Upper lobe of left lung (tissue), 6 donors: ENCODE results near the gene SGCA. TPM values are rescaled to one million over a fixed set of nuclear protein-coding genes. Genes with fewer than 3 reads are reported as not detected.
A peak's percentile ranks its signal among the peaks of the same experiment; 100 is the strongest.

ENCODE experiments used
- ATAC-seq, 2 donors: fragments of 200-7000 bp; cut with Tn5 transposase; one replicate each; pipeline ENCODE4 v1.9.1; 2022; ENCODE audit warnings: mild to moderate bottlenecking in 2 of 2, moderate library complexity in 2 of 2; ENCODE audit not compliant: low FRiP score in 2 of 2
- DNase-seq, 2 donors: peaks; one replicate each; pipeline ENCODE4 v3.0.0-alpha.2; 2019 to 2020
- H3K27ac ChIP-seq, 4 donors: fragments of 200-600 bp; sonication (generic); one replicate each; pipeline ENCODE4 v1.5.1; 2016 to 2019
- H3K27me3 ChIP-seq, 4 donors: fragments of 200-600 bp; sonication (generic); one replicate each; pipeline ENCODE4 v1.5.1; 2017 to 2019
- H3K36me3 ChIP-seq, 4 donors: fragments of 200-600 bp; sonication (generic); one replicate each; pipeline ENCODE4 v1.5.1; 2016 to 2019
- H3K4me1 ChIP-seq, 4 donors: fragments of 200-600 bp; sonication (generic); one replicate each; pipeline ENCODE4 v1.5.1; 2018 to 2019
- H3K4me3 ChIP-seq, 4 donors: fragments of 200-600 bp; sonication (generic); one replicate each; pipeline ENCODE4 v1.5.1; 2017 to 2019; ENCODE audit warnings: mild to moderate bottlenecking in 2 of 4, moderate library complexity in 1 of 4
- H3K9me3 ChIP-seq, 4 donors: fragments of 200-600 bp; sonication (generic); one replicate each; pipeline ENCODE4 v1.5.1; 2018 to 2019
- CTCF ChIP-seq, 6 experiments: fragments of 450-650 bp in 4 of 6; fragments of 200-600 bp in 2 of 6; sonication (generic) in 2 of 6; IDR thresholded peaks; one replicate each; pipeline ENCODE4 v1.5.1; 2016 to 2019; ENCODE audit warnings: antibody characterized with exemption in 6 of 6
- EP300 ChIP-seq, 4 donors: sonication (generic); formaldehyde crosslinking; IDR thresholded peaks; one replicate each; pipeline ENCODE4 v1.5.1; 2017; ENCODE audit warnings: antibody characterized with exemption in 4 of 4, control low read depth in 2 of 4
- POLR2A ChIP-seq, 4 donors: fragments of 450-650 bp; IDR thresholded peaks; one replicate each; pipeline ENCODE4 v1.5.1; 2016 to 2017; ENCODE audit warnings: antibody characterized with exemption in 4 of 4, mild to moderate bottlenecking in 2 of 4
- POLR2AphosphoS5 ChIP-seq, 2 donors: sonication (generic); formaldehyde crosslinking; IDR thresholded peaks; one replicate each; pipeline ENCODE4 v1.5.1; 2017; ENCODE audit warnings: antibody characterized with exemption in 2 of 2
- WGBS, 2 donors: methylation state at CpG; one replicate each; pipeline ENCODE4 v1.1.5; 2017 to 2018; 5-methylcytosine and 5-hydroxymethylcytosine counted together
- total RNA-seq, 6 donors: library from RNA; depleted of rRNA in 4 of 6; stranded (reverse); fragments of >200 nt in 4 of 6; gene quantifications; one replicate each; pipeline versions ENCODE4 v1.1.0 to v1.2.1, GENCODE V29; 2016 to 2021
- donor health status: DM: no; HTN: no; CAD: no; lungs with moderate emphysema.
- donor health status: DM: no; HTN: yes; CAD: no; lungs with severe emphysema.

Gene SGCA
- total RNA-seq, 6 donors from 2014 or later: 1.6 to 19.7 (median 14.1) TPM

- Histone ChIP-seq H3K4me3 (no peak overlapping the region), H3K27me3 (peaks cover 0 to 13% (median 5%) of the 10 kb centered on the region in 4 donors), H3K27ac (peak overlapping the region in 1 of 4 donors; percentile 49), H3K4me1 (peaks cover 9 to 37% (median 26%) of the 10 kb centered on the region in 4 donors), H3K36me3 (peaks cover 8 to 55% (median 52%) of the 10 kb centered on the region in 4 donors), H3K9me3 (no peaks in the 10 kb centered on the region)
- no peak for DNase-seq
- ATAC-seq: no peak
- whole genome bisulfite sequencing, 2 donors: 80 to 89% methylated on average over 11 to 15 of the region's 16 CpGs
- TF ChIP-seq CTCF (IDR thresholded peaks at IDR 0.05) (no peak), EP300 (IDR thresholded peaks at IDR 0.05) (no peak), POLR2AphosphoS5 (IDR thresholded peaks at IDR 0.05) (no peak), POLR2A (IDR thresholded peaks at IDR 0.05) (no peak)
These were observed 31.3 kb upstream of the SGCA start for GRCh38 chr17:50134206-50135110.

GRCh38 chr17:50135316-50136095 is 30.3 kb upstream of the SGCA start:
- Histone ChIP-seq H3K4me1 (peaks cover 11 to 37% (median 28%) of the 10 kb centered on the region in 4 donors), H3K9me3 (no peaks in the 10 kb centered on the region), H3K4me3 (no peak overlapping the region), H3K27ac (peak overlapping the region in 1 of 4 donors; percentile 10), H3K36me3 (peaks cover 8 to 64% (median 57%) of the 10 kb centered on the region in 4 donors), H3K27me3 (peaks cover 0 to 4% (median 0%) of the 10 kb centered on the region in 4 donors)
- TF ChIP-seq POLR2A (IDR thresholded peaks at IDR 0.05): no peak
- no peak for TF ChIP-seq CTCF (IDR thresholded peaks at IDR 0.05)
- TF ChIP-seq EP300 (IDR thresholded peaks at IDR 0.05): no peak
- no peak for TF ChIP-seq POLR2AphosphoS5 (IDR thresholded peaks at IDR 0.05)
- DNase-seq (no peak), ATAC-seq (no peak)
- WGBS, 2 donors: 86 to 94% methylated on average over 8 to 13 of the region's 16 CpGs

- Histone ChIP-seq H3K9me3 (no peaks in the 10 kb centered on the region), H3K4me1 (peaks cover 18 to 40% (median 31%) of the 10 kb centered on the region in 4 donors), H3K36me3 (peaks cover 13 to 71% (median 64%) of the 10 kb centered on the region in 4 donors), H3K4me3 (no peak overlapping the region), H3K27me3 (no peaks in the 10 kb centered on the region), H3K27ac (no peak overlapping the region)
- ATAC-seq (no peak), DNase-seq (no peak)
- whole genome bisulfite sequencing, 2 donors: 93 to 97% methylated on average over 7 to 10 of the region's 11 CpGs
- TF ChIP-seq CTCF (IDR thresholded peaks at IDR 0.05) (no peak), POLR2AphosphoS5 (IDR thresholded peaks at IDR 0.05) (no peak), EP300 (IDR thresholded peaks at IDR 0.05) (no peak), POLR2A (IDR thresholded peaks at IDR 0.05) (no peak)
These were observed 29.6 kb upstream of the SGCA start for GRCh38 chr17:50136096-50136687.

- ATAC-seq (no peak), DNase-seq (no peak)
- H3K27me3 ChIP-seq: no peaks in the 10 kb centered on the region
- no peak overlapping the region for H3K4me3 ChIP-seq
- peaks cover 22 to 48% (median 40%) of the 10 kb centered on the region in 4 donors for H3K4me1 ChIP-seq
- H3K36me3 ChIP-seq: peaks cover 13 to 80% (median 69%) of the 10 kb centered on the region in 4 donors
- WGBS, 2 donors: 94% methylated on average over 4 of the region's 4 CpGs
- H3K27ac ChIP-seq: no peak overlapping the region
- TF ChIP-seq POLR2A (IDR thresholded peaks at IDR 0.05) (no peak), CTCF (IDR thresholded peaks at IDR 0.05) (no peak), POLR2AphosphoS5 (IDR thresholded peaks at IDR 0.05) (no peak), EP300 (IDR thresholded peaks at IDR 0.05) (no peak)
- H3K9me3 ChIP-seq: no peaks in the 10 kb centered on the region
These were observed 28.8 kb upstream of the SGCA start for GRCh38 chr17:50137042-50137441.
